HG02973 (cell line): Measurements from ENCODE around the gene TMEM212.
"Not testable (repeated sequence)": the region's sequence is repeated elsewhere in the genome, so short reads cannot be mapped to it uniquely, and the experiment has no call there.

Source experiments
- ATAC-seq: cut with Tn5 transposase; IDR thresholded peaks from one replicate; pipeline ENCODE4 v1.9.1; 2021; ENCODE audit warnings: moderate library complexity; ENCODE audit not compliant: unreplicated experiment

The TMEM212 gene

DNA sequence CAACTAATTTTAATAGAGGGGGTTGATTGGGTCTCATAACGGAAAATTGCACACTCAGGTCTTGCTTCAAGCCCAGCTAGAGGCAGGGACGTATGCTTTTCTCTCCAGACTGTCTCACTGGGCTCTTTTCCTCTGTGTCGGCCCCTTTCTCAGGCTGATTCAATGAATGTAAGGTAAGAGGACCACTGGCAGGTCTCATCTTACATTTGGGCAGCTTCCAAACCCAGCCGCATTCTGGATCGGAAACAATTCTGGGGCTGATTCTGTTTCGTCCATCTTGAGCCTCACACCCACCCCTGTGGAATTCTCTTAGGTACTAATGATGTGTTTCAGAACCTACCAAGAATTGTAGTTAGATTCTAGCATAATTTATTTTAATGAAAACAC lies 40.7 kb downstream of the TMEM212 start:
- ATAC-seq, result no peak

- no peak for ATAC-seq
Measured at GRCh38 chr3:171888466-171888865, 45.3 kb downstream of the TMEM212 start.

GRCh38 chr3:171890398-171890797 lies 47.2 kb downstream of the TMEM212 start:
- ATAC-seq, result no peak

- no peak for ATAC-seq
Measured at GRCh38 chr3:171892457-171892856, 49.3 kb downstream of the TMEM212 start.

GRCh38 chr3:171895291-171895690 lies 52.1 kb downstream of the TMEM212 start:
- no peak for ATAC-seq

- ATAC-seq, result no peak
Measured at GRCh38 chr3:171895900-171896299, 52.8 kb downstream of the TMEM212 start.

- no peak for ATAC-seq
Measured at GRCh38 chr3:171896316-171896715, 53.2 kb downstream of the TMEM212 start.

DNA sequence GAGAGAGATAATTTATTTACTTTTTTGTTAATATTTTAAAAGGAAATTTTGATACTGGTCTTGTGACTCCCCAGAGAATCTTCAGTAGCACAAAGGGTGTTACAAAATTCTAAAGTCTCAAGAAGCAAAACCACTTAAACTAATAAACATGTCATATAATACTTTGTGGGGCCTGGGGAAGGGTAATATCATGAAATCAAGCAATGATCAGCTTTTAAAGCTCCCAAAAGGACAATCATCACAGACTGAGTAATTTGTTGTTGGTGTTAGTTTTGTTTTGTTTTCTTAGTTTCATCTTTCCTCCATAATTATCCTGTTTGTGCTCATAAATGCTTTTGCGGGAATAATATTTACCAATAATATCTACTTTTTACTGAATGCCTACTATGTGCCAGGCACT lies 55.0 kb downstream of the TMEM212 start:
- ATAC-seq, result no peak

DNA sequence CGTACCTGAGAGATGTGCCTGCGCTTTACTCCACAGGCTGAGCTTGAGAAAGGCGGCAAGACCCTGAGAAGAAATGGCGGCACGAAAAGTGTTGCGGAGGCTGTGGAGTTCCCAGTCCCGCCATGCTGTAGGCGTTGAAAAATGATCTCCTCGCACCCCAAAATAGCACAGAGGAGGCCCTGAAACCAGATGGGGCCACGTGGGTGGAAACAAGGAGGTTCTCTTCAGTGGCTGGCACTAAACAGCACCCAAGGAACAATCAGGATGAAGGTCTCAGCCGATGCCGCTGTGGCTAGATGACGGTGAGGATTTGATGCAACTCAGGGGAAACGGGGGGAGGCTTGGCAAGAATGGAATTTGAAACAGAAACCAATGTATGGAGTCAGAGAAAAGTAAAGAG lies 57.3 kb downstream of the TMEM212 start:
- ATAC-seq, result no peak

GRCh38 chr3:171901615-171902312 lies 58.6 kb downstream of the TMEM212 start:
- no peak for ATAC-seq

- no peak for ATAC-seq
Measured at GRCh38 chr3:171904829-171905228, 61.7 kb downstream of the TMEM212 start.

GRCh38 chr3:171906503-171906902 lies 63.4 kb downstream of the TMEM212 start:
- ATAC-seq, result not testable (repeated sequence)

- ATAC-seq, result no peak
Measured at GRCh38 chr3:171906951-171907676, 64.0 kb downstream of the TMEM212 start.

DNA sequence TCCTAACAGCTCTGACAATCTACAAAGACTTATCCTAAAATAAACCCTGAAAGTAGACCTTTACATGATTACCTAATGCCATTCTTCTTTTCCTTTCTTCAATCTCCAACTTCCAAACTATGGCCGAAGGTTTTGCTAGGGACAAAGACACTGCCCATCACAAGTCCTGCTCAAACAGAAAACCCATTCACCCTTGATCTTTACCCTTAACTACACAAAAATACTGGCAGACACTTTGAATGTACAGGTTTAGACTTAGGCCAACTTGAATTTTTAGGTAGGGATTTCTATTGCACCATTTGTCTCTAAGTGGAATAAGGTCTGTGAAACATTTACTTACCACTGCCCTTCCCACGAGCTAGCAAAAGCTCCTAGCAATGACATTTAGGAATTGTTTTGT lies 64.6 kb downstream of the TMEM212 start:
- no peak for ATAC-seq

DNA sequence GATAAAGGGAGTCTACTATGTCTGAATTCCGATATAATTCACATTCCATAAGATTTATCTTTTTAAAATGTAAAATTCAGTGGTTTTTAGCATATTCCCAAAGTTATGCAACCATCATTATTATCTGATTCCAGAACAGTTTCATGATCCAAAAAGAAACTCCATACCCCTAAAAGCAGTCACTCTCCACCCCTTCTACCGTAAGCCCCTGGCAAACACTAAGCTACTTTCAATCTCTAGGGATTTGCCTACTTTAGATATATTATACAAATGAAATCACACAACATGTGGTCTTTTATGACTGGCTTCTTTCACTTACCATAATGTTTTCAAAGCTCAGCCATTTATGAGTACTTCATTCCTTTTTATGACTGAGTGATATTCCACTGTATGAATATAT lies 65.6 kb downstream of the TMEM212 start:
- no peak for ATAC-seq
